Glutamatergic neuron (in vitro differentiated cells): ENCODE data around the gene PRRT1. TPM values are rescaled to one million over a fixed set of nuclear protein-coding genes. Genes with fewer than 3 reads are reported as not detected.
A peak's percentile ranks its signal among the peaks of the same experiment; 100 is the strongest.
"Not testable (repeated sequence)": the region's sequence is repeated elsewhere in the genome, so short reads cannot be mapped to it uniquely, and the experiment has no call there.

Experiments
- DNase-seq: peaks from one replicate; pipeline ENCODE4 v3.0.0; 2022
- H3K27ac Mint-ChIP-seq: one replicate; pipeline ENCODE4 v1.8.0; 2020; ENCODE audit warnings: mild to moderate bottlenecking, mixed read lengths, inconsistent platforms; ENCODE audit not compliant: unreplicated experiment
- H3K27me3 Mint-ChIP-seq: one replicate; pipeline ENCODE4 v1.8.0; 2020; ENCODE audit warnings: mild to moderate bottlenecking, moderate library complexity, mixed read lengths, inconsistent platforms; ENCODE audit not compliant: unreplicated experiment
- H3K36me3 Mint-ChIP-seq: one replicate; pipeline ENCODE4 v1.8.0; 2020; ENCODE audit warnings: mild to moderate bottlenecking, mixed read lengths, inconsistent platforms; ENCODE audit not compliant: unreplicated experiment
- H3K4me1 Mint-ChIP-seq: one replicate; pipeline ENCODE4 v1.8.0; 2020; ENCODE audit warnings: mild to moderate bottlenecking, low read depth, mixed read lengths, inconsistent platforms; ENCODE audit not compliant: unreplicated experiment
- H3K4me3 Mint-ChIP-seq: one replicate; pipeline ENCODE4 v1.8.0; 2020; ENCODE audit warnings: mild to moderate bottlenecking, mixed read lengths, inconsistent platforms; ENCODE audit not compliant: unreplicated experiment
- H3K9me3 Mint-ChIP-seq: one replicate; pipeline ENCODE4 v1.8.0; 2020; ENCODE audit warnings: mild to moderate bottlenecking, moderate library complexity, mixed read lengths, inconsistent platforms; ENCODE audit not compliant: unreplicated experiment
- CTCF ChIP-seq: fragments of 200-600 bp; sonication (generic); IDR thresholded peaks from one replicate; pipeline ENCODE4 v1.5.0; 2021; ENCODE audit not compliant: partially characterized antibody, unreplicated experiment
- total RNA-seq: library from RNA; stranded (reverse); fragmentation: NEBNext Ultra II Directional; extraction: Animal tissue kit (Norgen Biotek cat#: 25700); gene quantifications from one replicate; pipeline ENCODE4 v1.2.1, GENCODE V29; 2021; ENCODE audit not compliant: unreplicated experiment

PRRT1 gene
- total RNA-seq, 1 donor from 2014 or later, result 5.1 TPM

- Mint-ChIP-seq H3K36me3 (no peaks in the 10 kb centered on the region), H3K9me3 (peaks cover 16% of the 10 kb centered on the region), H3K4me3 (peak overlapping the region; percentile 88), H3K27me3 (peaks cover 8% of the 10 kb centered on the region), H3K4me1 (peaks cover 11% of the 10 kb centered on the region), H3K27ac (peak overlapping the region; percentile 80)
- no peak for DNase-seq
- TF ChIP-seq CTCF, result no peak
Measured at GRCh38 chr6:32194388-32194787, 42.6 kb upstream of the PRRT1 start.

GRCh38 chr6:32193096-32193495, 41.4 kb upstream of the PRRT1 start:
- Mint-ChIP-seq H3K4me1 (peaks cover 17% of the 10 kb centered on the region), H3K27me3 (peaks cover 11% of the 10 kb centered on the region), H3K9me3 (peaks cover 21% of the 10 kb centered on the region)
- H3K4me3 Mint-ChIP-seq, H3K36me3 Mint-ChIP-seq, DNase-seq, H3K27ac Mint-ChIP-seq: not testable (repeated sequence)

- DNase-seq, result no peak
- Mint-ChIP-seq H3K36me3 (no peaks in the 10 kb centered on the region), H3K4me1 (peaks cover 17% of the 10 kb centered on the region), H3K9me3 (peaks cover 21% of the 10 kb centered on the region), H3K27me3 (peaks cover 11% of the 10 kb centered on the region), H3K27ac (peak within 1 kb of the TSS; percentile 59), H3K4me3 (peak within 1 kb of the TSS; percentile 12)
- TF ChIP-seq CTCF, result no peak
Measured at GRCh38 chr6:32192608-32193039, 40.9 kb upstream of the PRRT1 start, which contains the start of gene GPSM3. Gene GPSM3 (minus strand): TSS chr6:32192643. CDS start chr6:32192513, 130 bp downstream.

GRCh38 chr6:32191696-32192607, 40.2 kb upstream of the PRRT1 start:
- Mint-ChIP-seq H3K4me1 (peaks cover 18% of the 10 kb centered on the region), H3K27me3 (peaks cover 15% of the 10 kb centered on the region), H3K4me3 (no peak overlapping the region), H3K27ac (peak overlapping the region; percentile 59), H3K36me3 (no peaks in the 10 kb centered on the region), H3K9me3 (peaks cover 20% of the 10 kb centered on the region)
- no peak for TF ChIP-seq CTCF
- no peak for DNase-seq

- no peak for TF ChIP-seq CTCF
- Mint-ChIP-seq H3K27ac (no peak overlapping the region), H3K27me3 (peaks cover 11% of the 10 kb centered on the region), H3K36me3 (no peaks in the 10 kb centered on the region), H3K4me1 (peaks cover 18% of the 10 kb centered on the region), H3K9me3 (peaks cover 17% of the 10 kb centered on the region), H3K4me3 (no peak overlapping the region)
- no peak for DNase-seq
Measured at GRCh38 chr6:32190911-32191677, 39.4 kb upstream of the PRRT1 start.
